Spleen (tissue), 11 donors: ENCODE results near the gene PACS2. TPM values are rescaled to one million over a fixed set of nuclear protein-coding genes. Genes with fewer than 3 reads are reported as not detected.

ENCODE experiments used
- DNase-seq: peaks from one replicate; pipeline ENCODE4 v3.0.0-alpha.2; 2020
- H3K27ac ChIP-seq, 8 donors: fragments of 200-600 bp; sonication (generic) in 7 of 8; 1 replicate in 4 of 8; 2 replicates in 4 of 8; pipeline versions ENCODE4 v1.5.0 to v1.8.0; 2016 to 2021; ENCODE audit warnings: inconsistent platforms in 4 of 8, mild to moderate bottlenecking in 4 of 8, moderate library complexity in 1 of 8
- H3K27me3 ChIP-seq, 7 donors: fragments of 200-600 bp; sonication (generic) in 6 of 7; replicated peaks in 1 of 7; 1 replicate in 4 of 7; 2 replicates in 3 of 7; pipeline versions ENCODE4 v1.5.0 to v1.8.0; 2016 to 2021; ENCODE audit warnings: inconsistent platforms in 3 of 7, mild to moderate bottlenecking in 1 of 7
- H3K36me3 ChIP-seq, 6 donors: fragments of 200-600 bp; sonication (generic) in 5 of 6; 1 replicate in 4 of 6; 2 replicates in 2 of 6; pipeline versions ENCODE4 v1.5.0 to v1.8.0; 2016 to 2021; ENCODE audit warnings: inconsistent platforms in 2 of 6
- H3K4me1 ChIP-seq, 6 donors: fragments of 200-600 bp; sonication (generic) in 5 of 6; 1 replicate in 3 of 6; 2 replicates in 3 of 6; pipeline versions ENCODE4 v1.5.0 to v1.8.0; 2016 to 2021; ENCODE audit warnings: inconsistent platforms in 3 of 6
- H3K4me3 ChIP-seq, 8 donors: fragments of 200-600 bp; sonication (generic) in 7 of 8; 1 replicate in 4 of 8; 2 replicates in 4 of 8; pipeline versions ENCODE4 v1.5.0 to v1.8.0; 2016 to 2021; ENCODE audit warnings: inconsistent platforms in 4 of 8, mild to moderate bottlenecking in 4 of 8, moderate library complexity in 2 of 8
- H3K9me3 ChIP-seq, 8 donors: fragments of 200-600 bp; sonication (generic) in 7 of 8; 1 replicate in 4 of 8; 2 replicates in 4 of 8; pipeline versions ENCODE4 v1.5.0 to v1.8.0; 2016 to 2021; ENCODE audit warnings: inconsistent platforms in 4 of 8
- CTCF ChIP-seq, 11 experiments: fragments of 200-600 bp in 7 of 11; fragments of 450-650 bp in 4 of 11; sonication (generic) in 4 of 11; IDR thresholded peaks in 8 of 11; conservative IDR thresholded peaks in 3 of 11; 1 replicate in 7 of 11; 2 replicates in 4 of 11; pipeline versions ENCODE4 v1.4.0 to v1.8.0; 2016 to 2021; ENCODE audit warnings: antibody characterized with exemption in 11 of 11, inconsistent platforms in 4 of 11, mild to moderate bottlenecking in 1 of 11
- POLR2A ChIP-seq, 3 donors: fragments of 450-650 bp; IDR thresholded peaks; one replicate each; pipeline ENCODE4 v1.5.1; 2017; ENCODE audit warnings: antibody characterized with exemption in 3 of 3, mild to moderate bottlenecking in 1 of 3
- POLR2AphosphoS5 ChIP-seq, 3 donors: sonication (generic); formaldehyde crosslinking; IDR thresholded peaks; one replicate each; pipeline ENCODE4 v1.5.1; 2017; ENCODE audit warnings: antibody characterized with exemption in 3 of 3
- WGBS, 5 donors: extraction: QIAGEN DNeasy Blood & Tissue Kit in 3 of 5; methylation state at CpG; one replicate each; pipeline versions ENCODE4 v1.1.5 to v1.1.7; 2013 to 2018; 5-methylcytosine and 5-hydroxymethylcytosine counted together
- intact Hi-C: fragments of 100-400 bp; cut with DNase I; formaldehyde crosslinking; loops from one replicate; pipeline ENCODE4 v1.15.0; 2023; ENCODE audit warnings: low total_unique reads
- polyA plus RNA-seq, 3 donors: library from polyadenylated mRNA; stranded (reverse); fragments of 200-250 nt; gene quantifications; one replicate each; pipeline ENCODE4 v1.2.1, GENCODE V29; 2013
- total RNA-seq, 7 donors: library from RNA; depleted of rRNA in 3 of 7; stranded (reverse); fragments of >200 nt in 3 of 7; fragmentation: NEBNext Ultra II Directional in 4 of 7; extraction: Animal tissue kit (Norgen Biotek cat#: 25700) in 4 of 7; gene quantifications; one replicate each; pipeline versions ENCODE4 v1.1.0 to v1.2.1, GENCODE V29; 2016 to 2021
- donor health status: healthy with polysubstance abuse.
- donor health status: DM: no; HTN: no; CAD: no; lungs with moderate emphysema.
- donor health status: DM: no; HTN: no; CAD: no.
- donor health status: Bipolar disorder and iron deficiency.
- donor health status: healthy.
- donor health status: DM: no; HTN: no; CAD: no.
- donor health status: DM: yes; HTN: yes; CAD: no.

The PACS2 gene
- total and polyA plus RNA-seq, 10 donors, result 32.2 to 148 (median 98.7) TPM

- Histone ChIP-seq H3K36me3 (peaks cover 0 to 30% (median 4%) of the 10 kb centered on the region in 6 donors), H3K4me1 (peaks cover 24 to 79% (median 35%) of the 10 kb centered on the region in 6 donors), H3K4me3 (no peak overlapping the region), H3K9me3 (peaks cover 0 to 9% (median 0%) of the 10 kb centered on the region in 8 donors), H3K27me3 (peaks cover 0 to 3% (median 0%) of the 10 kb centered on the region in 7 donors), H3K27ac (peak overlapping the region in 3 of 8 donors; percentile 64 to 84 (median 70))
- DNase-seq, result no peak
- 82 to 87% (median 85%) methylated on average over 20 to 21 of the region's 21 CpGs for WGBS, 5 donors
- intact Hi-C loops, result no loop called here
- TF ChIP-seq POLR2A (IDR thresholded peaks at IDR 0.05) (no peak), POLR2AphosphoS5 (IDR thresholded peaks at IDR 0.05) (peak in 1 of 3 donors; percentile 31)
Observed at GRCh38 chr14:105422695-105423487, 108.3 kb downstream of the PACS2 start.

GRCh38 chr14:105423488-105424195, 109.1 kb downstream of the PACS2 start:
- Histone ChIP-seq H3K36me3 (peaks cover 0 to 30% (median 4%) of the 10 kb centered on the region in 6 donors), H3K4me3 (no peak overlapping the region), H3K27me3 (peaks cover 0 to 3% (median 0%) of the 10 kb centered on the region in 7 donors), H3K9me3 (peaks cover 0 to 9% (median 0%) of the 10 kb centered on the region in 8 donors), H3K4me1 (peaks cover 23 to 82% (median 35%) of the 10 kb centered on the region in 6 donors), H3K27ac (no peak overlapping the region)
- 96 to 97% (median 97%) methylated on average over 19 to 21 of the region's 21 CpGs for WGBS, 5 donors
- TF ChIP-seq POLR2A (IDR thresholded peaks at IDR 0.05) (no peak), CTCF (IDR thresholded peaks at IDR 0.05 in 8 of 11, conservative IDR thresholded peaks at IDR 0.05 in 3 of 11) (no peak)
- intact Hi-C loops, result no loop called here
- no peak for DNase-seq

GRCh38 chr14:105424861-105425260, 110.3 kb downstream of the PACS2 start:
- Histone ChIP-seq H3K27me3 (no peaks in the 10 kb centered on the region), H3K36me3 (peaks cover 0 to 30% (median 4%) of the 10 kb centered on the region in 6 donors), H3K4me1 (peaks cover 16 to 80% (median 26%) of the 10 kb centered on the region in 6 donors), H3K4me3 (no peak overlapping the region), H3K9me3 (peaks cover 0 to 9% (median 0%) of the 10 kb centered on the region in 8 donors), H3K27ac (no peak overlapping the region)
- WGBS, 5 donors, result 92 to 98% (median 95%) methylated on average over 8 to 12 of the region's 12 CpGs
- intact Hi-C loops, result no loop called here
- DNase-seq, result no peak
- TF ChIP-seq POLR2A (IDR thresholded peaks at IDR 0.05) (no peak), CTCF (IDR thresholded peaks at IDR 0.05 in 8 of 11, conservative IDR thresholded peaks at IDR 0.05 in 3 of 11) (no peak), POLR2AphosphoS5 (IDR thresholded peaks at IDR 0.05) (peak in 1 of 3 donors; percentile 7)

- Histone ChIP-seq H3K36me3 (peaks cover 0 to 31% (median 4%) of the 10 kb centered on the region in 6 donors), H3K9me3 (peaks cover 0 to 9% (median 0%) of the 10 kb centered on the region in 8 donors), H3K27ac (no peak overlapping the region), H3K27me3 (no peaks in the 10 kb centered on the region), H3K4me3 (no peak overlapping the region), H3K4me1 (peaks cover 12 to 83% (median 22%) of the 10 kb centered on the region in 6 donors)
- no peak for DNase-seq
- intact Hi-C loops, result no loop called here
- peak in 1 of 3 donors; percentile 38 for TF ChIP-seq POLR2AphosphoS5 (IDR thresholded peaks at IDR 0.05)
- TF ChIP-seq POLR2A (IDR thresholded peaks at IDR 0.05), result no peak
- WGBS, 5 donors, result 92 to 99% (median 97%) methylated on average over 17 to 23 of the region's 23 CpGs
Observed at GRCh38 chr14:105425823-105426247, 111.3 kb downstream of the PACS2 start.
